ENCODE measurements around the gene ROR2.

The ROR2 gene

GRCh38 chr9:91727972-91728371 is 222.1 kb downstream of the ROR2 start:
- Histone ChIP-seq H3K9me3 (ENCODE audit: low read depth, low read length) (no peaks in the 10 kb centered on the region), H3K9ac (ENCODE audit: insufficient read length) (no peak overlapping the region), H3K27ac (no peak overlapping the region), H3K36me3 (ENCODE audit: insufficient read depth, low read length) (no peaks in the 10 kb centered on the region), H3K4me3 (no peak overlapping the region)
- no peak for DNase-seq (ENCODE audit: low read depth, low spot score)
- TF ChIP-seq EZH2 (IDR thresholded peaks at IDR 0.05) (no peak), FOXP2 (optimal IDR thresholded peaks at IDR 0.05; ENCODE audit: control extremely low read depth, extremely low read length, insufficient read depth) (no peak), POLR2AphosphoS5 (IDR thresholded peaks at IDR 0.05; ENCODE audit: borderline replicate concordance, low read depth, low read length) (no peak)

DNA sequence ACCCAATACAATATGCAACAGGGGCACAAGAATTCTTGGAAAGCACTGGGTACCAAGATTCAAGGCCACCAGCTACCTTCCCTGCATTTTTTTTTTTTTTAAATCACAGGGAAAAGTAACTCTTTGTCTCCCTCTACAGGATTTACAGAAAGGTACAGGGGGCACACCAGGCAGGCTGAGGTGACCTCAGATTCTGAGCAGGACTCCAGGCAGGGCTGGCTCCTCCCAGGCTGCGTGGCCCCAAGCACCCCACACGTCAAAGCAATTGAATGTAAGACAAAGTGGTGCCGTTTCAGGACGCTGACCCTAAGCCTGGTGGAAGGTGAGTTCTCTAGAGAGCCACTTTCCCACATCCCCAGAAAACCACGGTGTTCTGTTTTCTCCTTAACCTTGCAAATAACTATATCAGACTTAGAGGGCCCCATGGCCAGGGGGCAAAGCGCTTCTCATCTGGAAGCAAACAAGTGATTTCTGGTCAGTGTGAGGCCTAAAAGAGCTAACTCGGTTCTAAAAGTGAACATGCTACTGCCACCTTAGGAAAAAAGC is 222.6 kb downstream of the ROR2 start:
- no peaks in the 10 kb centered on the region for H3K9me3 ChIP-seq (ENCODE audit: low read depth, low read length)
- H3K36me3 ChIP-seq (ENCODE audit: insufficient read depth, low read length) = no peaks in the 10 kb centered on the region
- no peak for DNase-seq (ENCODE audit: low read depth, low spot score)
- no peak overlapping the region for H3K27ac ChIP-seq
- H3K9ac ChIP-seq (ENCODE audit: insufficient read length) = no peak overlapping the region
- TF ChIP-seq EZH2 (IDR thresholded peaks at IDR 0.05) = no peak
- TF ChIP-seq POLR2AphosphoS5 (IDR thresholded peaks at IDR 0.05; ENCODE audit: borderline replicate concordance, low read depth, low read length) = no peak
- TF ChIP-seq FOXP2 (optimal IDR thresholded peaks at IDR 0.05; ENCODE audit: control extremely low read depth, extremely low read length, insufficient read depth) = no peak
- H3K4me3 ChIP-seq = no peak overlapping the region

GRCh38 chr9:91726406-91727100 is 223.5 kb downstream of the ROR2 start:
- H3K36me3 ChIP-seq (ENCODE audit: insufficient read depth, low read length) = no peaks in the 10 kb centered on the region
- no peak for TF ChIP-seq FOXP2 (optimal IDR thresholded peaks at IDR 0.05; ENCODE audit: control extremely low read depth, extremely low read length, insufficient read depth)
- no peak for TF ChIP-seq EZH2 (IDR thresholded peaks at IDR 0.05)
- no peak overlapping the region for H3K4me3 ChIP-seq
- no peak overlapping the region for H3K9ac ChIP-seq (ENCODE audit: insufficient read length)
- DNase-seq (ENCODE audit: low read depth, low spot score) = no peak
- H3K9me3 ChIP-seq (ENCODE audit: low read depth, low read length) = no peaks in the 10 kb centered on the region
- no peak overlapping the region for H3K27ac ChIP-seq

DNA sequence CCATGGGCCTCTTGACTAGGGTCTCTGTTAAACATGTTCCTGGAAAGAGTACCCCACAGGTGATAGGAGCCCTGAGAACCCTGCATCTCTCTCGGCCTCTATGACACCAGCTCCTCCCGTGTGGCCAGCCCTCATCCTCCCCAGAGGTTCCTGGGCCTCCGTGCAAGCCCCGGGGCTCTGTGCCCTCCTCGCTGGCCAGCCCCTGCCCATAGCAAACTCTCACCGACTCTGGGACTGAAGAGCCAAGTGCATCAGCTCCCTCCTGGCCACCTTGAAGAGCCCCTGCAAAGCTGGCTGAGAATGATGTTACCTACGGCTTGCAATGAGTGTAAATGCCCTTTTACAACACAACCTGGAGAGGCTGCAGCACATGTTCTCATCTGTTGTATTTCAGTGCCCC is 224.4 kb downstream of the ROR2 start:
- no peaks in the 10 kb centered on the region for H3K9me3 ChIP-seq (ENCODE audit: low read depth, low read length)
- no peak overlapping the region for H3K27ac ChIP-seq
- no peak overlapping the region for H3K4me3 ChIP-seq
- no peaks in the 10 kb centered on the region for H3K36me3 ChIP-seq (ENCODE audit: insufficient read depth, low read length)
- TF ChIP-seq FOXP2 (optimal IDR thresholded peaks at IDR 0.05; ENCODE audit: control extremely low read depth, extremely low read length, insufficient read depth) (no peak), EZH2 (IDR thresholded peaks at IDR 0.05) (no peak), POLR2AphosphoS5 (IDR thresholded peaks at IDR 0.05; ENCODE audit: borderline replicate concordance, low read depth, low read length) (no peak)
- no peak for DNase-seq (ENCODE audit: low read depth, low spot score)
- H3K9ac ChIP-seq (ENCODE audit: insufficient read length) = no peak overlapping the region

DNA sequence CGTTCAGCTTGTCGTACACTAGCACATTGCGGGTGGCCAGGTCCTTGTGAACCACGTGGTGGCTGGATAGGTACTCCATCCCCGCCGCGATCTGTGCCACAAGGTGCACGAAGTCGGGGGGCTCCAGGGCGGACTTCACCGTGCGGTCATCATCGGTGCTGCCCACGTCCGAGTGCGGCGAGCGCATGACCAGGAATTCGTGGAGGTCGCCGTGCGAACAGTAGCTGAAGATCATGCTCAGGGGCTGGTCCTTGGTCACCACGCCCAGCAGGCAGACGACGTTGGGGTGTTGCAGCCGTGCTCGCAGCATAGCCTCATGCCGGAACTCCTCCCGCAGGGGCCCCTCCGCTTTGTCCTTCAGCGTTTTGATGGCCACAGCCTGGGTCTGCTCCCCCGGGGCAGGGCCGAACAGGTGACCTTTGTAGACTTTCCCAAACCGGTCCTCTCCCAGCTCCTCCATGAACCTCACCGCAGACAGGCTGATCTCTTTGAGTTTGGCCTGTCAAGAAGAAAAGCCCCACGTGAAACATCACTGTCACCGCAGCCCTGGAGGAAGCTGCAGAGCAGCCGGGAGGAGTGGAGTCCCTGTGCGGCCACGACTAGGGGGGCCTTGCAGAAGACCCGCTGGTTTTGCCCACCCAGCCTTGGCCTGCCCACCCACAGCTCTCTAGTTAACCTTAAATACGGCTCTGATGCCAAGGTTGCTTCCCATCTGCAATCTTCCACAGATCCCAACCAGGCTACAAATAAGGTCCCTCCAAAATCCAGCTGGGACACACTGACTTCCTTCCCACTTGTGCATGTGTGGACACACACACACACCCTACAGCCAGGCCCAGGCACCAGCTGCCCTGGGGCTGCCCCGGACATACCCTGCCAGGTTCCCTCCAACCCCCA is 225.2 kb downstream of the ROR2 start:
- no peak overlapping the region for H3K9ac ChIP-seq (ENCODE audit: insufficient read length)
- no peak overlapping the region for H3K27ac ChIP-seq
- no peaks in the 10 kb centered on the region for H3K36me3 ChIP-seq (ENCODE audit: insufficient read depth, low read length)
- no peak overlapping the region for H3K4me3 ChIP-seq
- TF ChIP-seq POLR2AphosphoS5 (IDR thresholded peaks at IDR 0.05; ENCODE audit: borderline replicate concordance, low read depth, low read length) = no peak
- no peak for TF ChIP-seq EZH2 (IDR thresholded peaks at IDR 0.05)
- no peak for TF ChIP-seq FOXP2 (optimal IDR thresholded peaks at IDR 0.05; ENCODE audit: control extremely low read depth, extremely low read length, insufficient read depth)
- H3K9me3 ChIP-seq (ENCODE audit: low read depth, low read length) = no peaks in the 10 kb centered on the region
- DNase-seq (ENCODE audit: low read depth, low spot score) = no peak

- Histone ChIP-seq H3K36me3 (ENCODE audit: insufficient read depth, low read length) (no peaks in the 10 kb centered on the region), H3K27ac (no peak overlapping the region), H3K4me3 (no peak overlapping the region), H3K9ac (ENCODE audit: insufficient read length) (no peak overlapping the region), H3K9me3 (ENCODE audit: low read depth, low read length) (no peaks in the 10 kb centered on the region)
- DNase-seq (ENCODE audit: low read depth, low spot score) = no peak
- TF ChIP-seq EZH2 (IDR thresholded peaks at IDR 0.05) = no peak
Observed at GRCh38 chr9:91724068-91724440, 226.0 kb downstream of the ROR2 start.

GRCh38 chr9:91723420-91724067 is 226.5 kb downstream of the ROR2 start:
- TF ChIP-seq EZH2 (IDR thresholded peaks at IDR 0.05) (no peak), POLR2AphosphoS5 (IDR thresholded peaks at IDR 0.05; ENCODE audit: borderline replicate concordance, low read depth, low read length) (no peak), FOXP2 (optimal IDR thresholded peaks at IDR 0.05; ENCODE audit: control extremely low read depth, extremely low read length, insufficient read depth) (no peak)
- H3K27ac ChIP-seq = no peak overlapping the region
- no peaks in the 10 kb centered on the region for H3K9me3 ChIP-seq (ENCODE audit: low read depth, low read length)
- DNase-seq (ENCODE audit: low read depth, low spot score) = no peak
- H3K4me3 ChIP-seq = no peak overlapping the region
- no peak overlapping the region for H3K9ac ChIP-seq (ENCODE audit: insufficient read length)
- no peaks in the 10 kb centered on the region for H3K36me3 ChIP-seq (ENCODE audit: insufficient read depth, low read length)

Measured in SK-N-MC (cell line).